Activated CD4-positive, alpha-beta T cell treated with anti-CD3 and anti-CD28 coated beads for 48 hours (primary cell): Measurements from ENCODE around the gene LYRM9.
"Not testable (repeated sequence)": the region's sequence is repeated elsewhere in the genome, so short reads cannot be mapped to it uniquely, and the experiment has no call there.

Experiments used
- DNase-seq: peaks from one replicate; pipeline ENCODE4 v3.0.0-alpha.2; 2020

The LYRM9 gene

GRCh38 chr17:27872776-27873175, 20.4 kb downstream of the LYRM9 start:
- no peak for DNase-seq

- DNase-seq = no peak
These were observed 21.8 kb downstream of the LYRM9 start for GRCh38 chr17:27871407-27871806.

- no peak for DNase-seq
These were observed 22.8 kb downstream of the LYRM9 start for GRCh38 chr17:27870345-27870744.

GRCh38 chr17:27868565-27868964, 24.6 kb downstream of the LYRM9 start:
- no peak for DNase-seq

- no peak for DNase-seq
These were observed 30.3 kb downstream of the LYRM9 start for GRCh38 chr17:27862840-27863239.

GRCh38 chr17:27862004-27862403, 31.2 kb downstream of the LYRM9 start:
- DNase-seq = peak; percentile 15

GRCh38 chr17:27860971-27861664, 32.0 kb downstream of the LYRM9 start:
- no peak for DNase-seq

GRCh38 chr17:27858621-27859305, 34.4 kb downstream of the LYRM9 start:
- DNase-seq = no peak

- DNase-seq = no peak
These were observed 36.3 kb downstream of the LYRM9 start for GRCh38 chr17:27856676-27857432.

GRCh38 chr17:27855454-27855853, 37.7 kb downstream of the LYRM9 start:
- DNase-seq = no peak

GRCh38 chr17:27854163-27854562, 39.0 kb downstream of the LYRM9 start:
- DNase-seq = no peak

GRCh38 chr17:27853091-27853490, 40.1 kb downstream of the LYRM9 start:
- no peak for DNase-seq

- DNase-seq = no peak
These were observed 43.5 kb downstream of the LYRM9 start for GRCh38 chr17:27849474-27850185.

GRCh38 chr17:27848931-27849330, 44.2 kb downstream of the LYRM9 start:
- DNase-seq = no peak

- not testable (repeated sequence) for DNase-seq
These were observed 46.3 kb downstream of the LYRM9 start for GRCh38 chr17:27846808-27847307.

GRCh38 chr17:27846042-27846655, 47.0 kb downstream of the LYRM9 start:
- DNase-seq = peak; percentile 31

- DNase-seq = no peak
These were observed 47.7 kb downstream of the LYRM9 start for GRCh38 chr17:27845264-27846041.

GRCh38 chr17:27840688-27841087, 52.5 kb downstream of the LYRM9 start:
- no peak for DNase-seq

GRCh38 chr17:27840406-27840678, 52.8 kb downstream of the LYRM9 start:
- DNase-seq = not testable (repeated sequence)

GRCh38 chr17:27839571-27840405, 53.4 kb downstream of the LYRM9 start:
- not testable (repeated sequence) for DNase-seq

GRCh38 chr17:27838607-27839006, 54.6 kb downstream of the LYRM9 start:
- DNase-seq = not testable (repeated sequence)
